Measurements from ENCODE around the gene TSSK6. TPM values are rescaled to one million over a fixed set of nuclear protein-coding genes. Genes with fewer than 3 reads are reported as not detected.

The TSSK6 gene
- total RNA-seq, 2 donors from 2014 or later, result 2.1 to 2.6 TPM

- H3K4me3 ChIP-seq, result no peak overlapping the region
- ATAC-seq (no peak), DNase-seq (no peak)
- H3K27ac ChIP-seq, result no peak overlapping the region
- no peaks in the 10 kb centered on the region for H3K36me3 ChIP-seq (replicated peaks in 1 of 2; ENCODE audit: insufficient read depth in 1 of 2, low read depth in 2 of 2)
- no peaks in the 10 kb centered on the region for H3K27me3 ChIP-seq
- intact Hi-C loops (cut with DNase I), result no loop called here
- peaks cover 15% of the 10 kb centered on the region for H3K4me1 ChIP-seq
- WGBS, 2 donors, result 78 to 80% methylated on average over 6 of the region's 6 CpGs
- TF ChIP-seq CTCF (IDR thresholded peaks at IDR 0.05) (no peak), POLR2A (IDR thresholded peaks at IDR 0.05) (no peak)
- no peaks in the 10 kb centered on the region for H3K9me3 ChIP-seq
Measured at GRCh38 chr19:19520989-19521388, 5.6 kb upstream of the TSSK6 start.

- ATAC-seq, result no peak
- 78% methylated on average over 10 of the region's 10 CpGs for WGBS, 2 donors
Measured at GRCh38 chr19:19517235-19517619, 1.9 kb upstream of the TSSK6 start.

DNA sequence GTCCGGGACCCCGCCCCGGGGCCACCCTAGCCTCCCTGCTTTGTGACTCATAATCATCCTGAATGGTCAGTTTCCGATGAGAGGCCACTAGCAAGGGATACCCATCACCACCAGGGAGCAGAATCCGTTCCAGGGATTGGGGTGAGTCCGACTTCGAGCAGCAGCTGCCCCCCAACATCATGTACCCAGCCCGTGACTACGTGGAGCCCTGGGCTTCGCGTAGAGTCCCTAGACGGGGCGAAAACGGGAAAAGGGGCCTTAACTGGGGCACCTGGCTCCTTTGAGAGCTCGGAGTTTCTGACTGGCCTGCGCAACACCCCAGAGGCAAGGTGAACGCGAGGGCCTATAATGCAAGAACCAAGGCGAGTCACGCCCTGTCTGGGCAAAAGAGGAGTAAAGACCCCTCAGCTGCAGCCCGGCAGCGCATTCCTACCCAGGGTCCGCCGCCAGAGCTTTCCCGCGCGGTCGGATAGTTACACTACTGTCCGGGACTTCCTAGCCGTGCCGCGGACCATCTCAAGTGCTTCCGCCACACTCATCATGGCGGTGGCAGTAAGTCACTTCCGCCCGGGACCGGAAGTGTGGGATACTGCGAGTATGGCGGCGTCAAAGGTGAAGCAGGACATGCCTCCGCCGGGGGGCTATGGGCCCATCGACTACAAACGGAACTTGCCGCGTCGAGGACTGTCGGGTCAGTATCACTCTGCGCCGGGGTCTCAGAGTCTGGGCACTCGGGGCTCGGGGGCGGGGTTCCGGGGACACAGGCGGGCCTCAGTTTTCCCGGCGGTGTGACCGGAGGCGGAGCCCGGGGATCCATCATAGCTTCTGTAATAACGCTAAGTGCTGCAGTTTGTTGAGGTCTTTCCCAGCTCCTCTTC lies 533 bp upstream of the TSSK6 start, which contains the start of gene NDUFA13:
TSS of gene NDUFA13 (plus strand) at position 584 of the 878 bp plus-strand sequence. CDS start at position 598, 14 bp downstream.
- H3K4me3 ChIP-seq, result peak within 1 kb of the TSS; percentile 64 to 73
- ATAC-seq (peak; percentile 97), DNase-seq (peak; percentile 93 to 94 (median 94))
- intact Hi-C loops (cut with DNase I), result no loop called here
- H3K27me3 ChIP-seq, result no peaks in the 10 kb centered on the region
- TF ChIP-seq POLR2A (IDR thresholded peaks at IDR 0.05) (peak; percentile 51 to 88 (median 81)), CTCF (IDR thresholded peaks at IDR 0.05) (no peak)
- H3K4me1 ChIP-seq, result peaks cover 23% of the 10 kb centered on the region
- H3K9me3 ChIP-seq, result no peaks in the 10 kb centered on the region
- H3K36me3 ChIP-seq (replicated peaks in 1 of 2; ENCODE audit: insufficient read depth in 1 of 2, low read depth in 2 of 2), result no peaks in the 10 kb centered on the region
- peak within 1 kb of the TSS; percentile 62 to 76 (median 66) for H3K27ac ChIP-seq
- WGBS, 2 donors, result 3 to 4% methylated on average over 27 to 61 of the region's 61 CpGs

More at GRCh38 chr19:19517235-19517619, 1.9 kb upstream of the TSSK6 start:
- no peaks in the 10 kb centered on the region for H3K36me3 ChIP-seq (replicated peaks in 1 of 2; ENCODE audit: insufficient read depth in 1 of 2, low read depth in 2 of 2)
- peaks cover 23% of the 10 kb centered on the region for H3K4me1 ChIP-seq
- no peaks in the 10 kb centered on the region for H3K27me3 ChIP-seq
- TF ChIP-seq CTCF (IDR thresholded peaks at IDR 0.05), result no peak
- TF ChIP-seq POLR2A (IDR thresholded peaks at IDR 0.05), result no peak
- no peak overlapping the region for H3K27ac ChIP-seq
- H3K4me3 ChIP-seq, result no peak overlapping the region
- intact Hi-C loops (cut with DNase I), result no loop called here
- H3K9me3 ChIP-seq, result no peaks in the 10 kb centered on the region
- DNase-seq, result no peak

DNA sequence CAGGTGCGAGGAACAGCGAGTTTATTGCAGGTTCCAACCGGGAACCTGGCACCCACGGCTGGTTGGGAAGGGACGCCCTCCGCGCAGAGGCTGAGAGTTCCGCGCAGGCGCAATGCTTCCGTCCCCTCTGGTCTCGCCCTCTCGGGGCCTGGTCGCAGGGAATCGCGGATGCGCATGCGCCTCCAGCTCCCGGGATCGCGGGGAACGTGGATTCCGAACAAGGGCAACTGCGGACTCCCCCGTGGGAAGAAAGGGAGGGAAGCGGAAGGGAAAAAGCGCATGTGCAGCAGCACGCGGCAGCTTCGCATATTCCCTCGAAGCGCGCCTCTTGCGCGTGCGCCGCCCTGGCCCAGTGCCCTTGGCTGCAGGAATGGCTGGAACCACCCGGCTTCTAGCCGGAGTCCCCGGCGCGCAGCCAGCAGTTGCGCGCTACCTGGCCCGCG lies 1.1 kb downstream of the TSSK6 start:
- no peak overlapping the region for H3K27ac ChIP-seq
- no peaks in the 10 kb centered on the region for H3K27me3 ChIP-seq
- H3K4me3 ChIP-seq, result no peak overlapping the region
- DNase-seq (peak; percentile 32 to 50 (median 41)), ATAC-seq (no peak)
- H3K9me3 ChIP-seq, result no peaks in the 10 kb centered on the region
- H3K36me3 ChIP-seq (replicated peaks in 1 of 2; ENCODE audit: insufficient read depth in 1 of 2, low read depth in 2 of 2), result no peaks in the 10 kb centered on the region
- TF ChIP-seq POLR2A (IDR thresholded peaks at IDR 0.05), result no peak
- TF ChIP-seq CTCF (IDR thresholded peaks at IDR 0.05), result no peak
- H3K4me1 ChIP-seq, result peaks cover 23% of the 10 kb centered on the region
- 58 to 63% methylated on average over 22 to 26 of the region's 46 CpGs for WGBS, 2 donors
- intact Hi-C loops (cut with DNase I), result no loop called here

Data from body of pancreas (tissue), 4 donors.